Tibial nerve (tissue), 4 donors: ENCODE results near the gene IMPA2.

Source experiments
- EP300 ChIP-seq, 2 donors: sonication (generic); formaldehyde crosslinking; IDR thresholded peaks; one replicate each; pipeline ENCODE4 v1.6.1; 2017; ENCODE audit warnings: antibody characterized with exemption in 2 of 2, mild to moderate bottlenecking in 1 of 2
- POLR2A ChIP-seq, 2 donors: fragments of 450-650 bp; IDR thresholded peaks; one replicate each; pipeline ENCODE4 v1.6.1; 2017; ENCODE audit warnings: antibody characterized with exemption in 2 of 2, mild to moderate bottlenecking in 2 of 2, moderate library complexity in 2 of 2
- TF ChIP-seq, protein P1 (sequence below), 5 experiments: fragments of 200-600 bp in 3 of 5; fragments of 450-650 bp in 2 of 5; sonication (generic) in 3 of 5; IDR thresholded peaks; one replicate each; pipeline ENCODE4 v1.5.1; 2016 to 2019; ENCODE audit warnings: antibody characterized with exemption in 5 of 5, mild to moderate bottlenecking in 3 of 5, moderate library complexity in 2 of 5

DNA sequence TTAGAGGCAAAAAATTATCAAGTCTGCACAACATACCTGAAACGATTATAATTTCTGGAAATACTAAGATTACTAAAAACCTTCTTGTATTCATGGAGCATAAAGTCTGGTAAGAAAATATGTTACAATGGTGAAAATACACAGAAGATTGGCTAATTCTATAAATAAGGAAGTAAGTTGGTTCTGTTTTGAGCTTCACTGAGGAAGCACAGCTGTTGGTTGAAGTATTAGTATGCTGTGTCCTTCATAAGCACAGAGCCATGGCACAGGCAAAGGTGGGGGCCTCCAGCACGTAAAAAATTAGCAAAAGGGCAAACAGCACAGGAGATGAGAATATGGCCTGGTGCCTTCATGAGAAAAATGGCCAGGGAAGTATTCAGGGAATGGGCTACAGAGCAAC is 72.0 kb downstream of the IMPA2 start:
- TF ChIP-seq, protein P1, sequence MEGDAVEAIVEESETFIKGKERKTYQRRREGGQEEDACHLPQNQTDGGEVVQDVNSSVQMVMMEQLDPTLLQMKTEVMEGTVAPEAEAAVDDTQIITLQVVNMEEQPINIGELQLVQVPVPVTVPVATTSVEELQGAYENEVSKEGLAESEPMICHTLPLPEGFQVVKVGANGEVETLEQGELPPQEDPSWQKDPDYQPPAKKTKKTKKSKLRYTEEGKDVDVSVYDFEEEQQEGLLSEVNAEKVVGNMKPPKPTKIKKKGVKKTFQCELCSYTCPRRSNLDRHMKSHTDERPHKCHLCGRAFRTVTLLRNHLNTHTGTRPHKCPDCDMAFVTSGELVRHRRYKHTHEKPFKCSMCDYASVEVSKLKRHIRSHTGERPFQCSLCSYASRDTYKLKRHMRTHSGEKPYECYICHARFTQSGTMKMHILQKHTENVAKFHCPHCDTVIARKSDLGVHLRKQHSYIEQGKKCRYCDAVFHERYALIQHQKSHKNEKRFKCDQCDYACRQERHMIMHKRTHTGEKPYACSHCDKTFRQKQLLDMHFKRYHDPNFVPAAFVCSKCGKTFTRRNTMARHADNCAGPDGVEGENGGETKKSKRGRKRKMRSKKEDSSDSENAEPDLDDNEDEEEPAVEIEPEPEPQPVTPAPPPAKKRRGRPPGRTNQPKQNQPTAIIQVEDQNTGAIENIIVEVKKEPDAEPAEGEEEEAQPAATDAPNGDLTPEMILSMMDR (IDR thresholded peaks at IDR 0.05) = no peak
- TF ChIP-seq POLR2A (IDR thresholded peaks at IDR 0.05) (no peak), EP300 (IDR thresholded peaks at IDR 0.05) (no peak)
